ENCODE results near the gene NFILZ. TPM values are rescaled to one million over a fixed set of nuclear protein-coding genes. Genes with fewer than 3 reads are reported as not detected.
A peak's percentile ranks its signal among the peaks of the same experiment; 100 is the strongest.

NFILZ gene
- total and polyA plus RNA-seq, 2 of the 8 experiments (the other 6 are each of a cell fraction or from before 2014, with no cell fraction given) = not detected

GRCh38 chr19:8593931-8594330 lies 36.5 kb upstream of the NFILZ start:
- H3K79me1 ChIP-seq (ENCODE audit: low read depth, low read length) = no peaks in the 10 kb centered on the region
- no peak overlapping the region for H3K4me3 ChIP-seq (ENCODE audit: extremely low read depth in 1 of 4, insufficient read depth in 2 of 4, low read depth in 3 of 4, low read length in 4 of 4)
- TF ChIP-seq CTCF (IDR thresholded peaks at IDR 0.05; ENCODE audit: control extremely low read depth in 1 of 3, insufficient read depth in 1 of 3, low read depth in 1 of 3, low read length in 3 of 3) (peak in 2 of 3 experiments; percentile 32 to 50; a peak in 2 of 4 replicates), CEBPB (IDR thresholded peaks at IDR 0.05; ENCODE audit: low read depth, low read length) (0 out of 2 replicates have a peak, but pooled peaks have one; percentile 19), RAD21 (IDR thresholded peaks at IDR 0.05 in 1 of 2, conservative IDR thresholded peaks at IDR 0.05 in 1 of 2; ENCODE audit: low read depth in 2 of 2, low read length in 2 of 2) (peak in 1 of 2 experiments; percentile 23; a peak in 1 of 4 replicates), KDM1A (IDR thresholded peaks at IDR 0.05; ENCODE audit: borderline replicate concordance, low read length) (peak; percentile 60; the same call in 1 of the 2 replicates), E2F6 (IDR thresholded peaks at IDR 0.05) (no peak)
- H2BK5ac ChIP-seq (ENCODE audit: low read depth, low read length) = no peak overlapping the region
- H3K23ac ChIP-seq (ENCODE audit: insufficient read length) = no peak overlapping the region
- POLR2A ChIA-PET (ENCODE audit: partially characterized antibody) = interaction anchor here (1.3 to 7.9 kb wide), 7 partner anchors 12 to 78 kb away, joined by 3 to 117 read pairs (median 8); no protein-coding TSS in a partner anchor
- no peak overlapping the region for H2AK5ac ChIP-seq (ENCODE audit: low read depth, low read length)
- no peak overlapping the region for H4K8ac ChIP-seq (ENCODE audit: extremely low read depth, insufficient read depth, low read length)
- no peak overlapping the region for H3K27ac ChIP-seq (ENCODE audit: low read depth, low read length)
- FAIRE-seq (peak; percentile 24), DNase-seq (ENCODE audit: low read depth in 1 of 2, low spot score in 2 of 2) (no peak)
- H3K79me2 ChIP-seq (ENCODE audit: control insufficient read depth in 1 of 2, insufficient read depth in 2 of 2, low read length in 2 of 2) = no peaks in the 10 kb centered on the region
- H2BK12ac ChIP-seq (ENCODE audit: low read depth, low read length) = no peak overlapping the region
- H3K4me2 ChIP-seq (ENCODE audit: insufficient read depth in 1 of 2, low read depth in 2 of 2, low read length in 2 of 2) = no peak overlapping the region
- CTCF ChIA-PET (ENCODE audit: partially characterized antibody) = interaction anchor here (0.9 to 5.1 kb wide), 15 partner anchors 8 to 462 kb away, joined by 3 to 28 read pairs (median 7); no protein-coding TSS in a partner anchor
- H3K27me3 ChIP-seq (replicated peaks in 1 of 4; ENCODE audit: control insufficient read depth in 3 of 4, extremely low read depth in 1 of 4, insufficient read depth in 3 of 4, low read length in 3 of 4) = peaks cover 0 to 3% (median 1%) of the 10 kb centered on the region in 4 experiments; a peak in 3 of 7 replicates
- H2AFZ ChIP-seq (ENCODE audit: low read length) = no peak overlapping the region
- no peak overlapping the region for H3K9ac ChIP-seq (replicated peaks in 1 of 4; ENCODE audit: extremely low read depth in 1 of 4, low read depth in 3 of 4, low read length in 3 of 4)
- no peak overlapping the region for H2BK15ac ChIP-seq (ENCODE audit: low read length)
- H3K56ac ChIP-seq (replicated peaks; ENCODE audit: insufficient read length, low read depth, low read length) = no peak overlapping the region
- no peak overlapping the region for H3K14ac ChIP-seq (ENCODE audit: insufficient read length)
- peaks cover 0 to 5% (median under 1%) of the 10 kb centered on the region in 4 experiments; a peak in 4 of 7 replicates for H3K4me1 ChIP-seq (replicated peaks in 1 of 4; ENCODE audit: control insufficient read depth in 3 of 4, insufficient read depth in 4 of 4, low read length in 3 of 4)
- H4K91ac ChIP-seq (replicated peaks; ENCODE audit: insufficient read length, low read length) = no peak overlapping the region
- 95% methylated on average over 2 of the region's 2 CpGs; no CpG with 5 or more reads in 1 of the 2 experiments for WGBS, 2 experiments (ENCODE audit: extremely low coverage in 1 of 2, insufficient coverage in 1 of 2, insufficient read length in 1 of 2, insufficient replicate concordance in 2 of 2, low coverage in 1 of 2, low lambda C conversion rate in 2 of 2, missing lambda C conversion rate in 1 of 2)
- no peak overlapping the region for H3K18ac ChIP-seq (ENCODE audit: extremely low read depth, low read length)
- no peak overlapping the region for H2BK120ac ChIP-seq (replicated peaks; ENCODE audit: low read depth, low read length)
- H3K36me3 ChIP-seq (ENCODE audit: control insufficient read depth in 2 of 4, insufficient read depth in 4 of 4, low read length in 3 of 4) = peaks cover 0 to 5% (median 2%) of the 10 kb centered on the region in 4 experiments; a peak in 2 of 8 replicates
- H3K4ac ChIP-seq (replicated peaks; ENCODE audit: insufficient read length, low read depth, low read length) = no peak overlapping the region
- H4K5ac ChIP-seq (ENCODE audit: insufficient read length, low read depth, low read length) = no peak overlapping the region
- peaks cover 0 to 2% of the 10 kb centered on the region in 2 experiments for H4K20me1 ChIP-seq (replicated peaks in 1 of 2; ENCODE audit: control insufficient read depth in 1 of 2, insufficient read depth in 2 of 2, low read length in 2 of 2)
- H3K23me2 ChIP-seq (ENCODE audit: low read depth, low read length) = peaks cover 9% of the 10 kb centered on the region; the same call in 1 of the 2 replicates
- peaks cover 3 to 5% of the 10 kb centered on the region in 2 experiments; a peak in 1 of 4 replicates for H3K9me3 ChIP-seq (ENCODE audit: insufficient read depth in 2 of 2, low read depth in 1 of 2, low read length in 1 of 2)
- H2BK20ac ChIP-seq (ENCODE audit: low read length) = no peak overlapping the region

Measured in H1 (cell line).